H9 (cell line): ENCODE data around the gene TMC1. TPM values are rescaled to one million over a fixed set of nuclear protein-coding genes. Genes with fewer than 3 reads are reported as not detected.
"Not testable (repeated sequence)": the region's sequence is repeated elsewhere in the genome, so short reads cannot be mapped to it uniquely, and the experiment has no call there.

ENCODE experiments used
- DNase-seq: peaks from one replicate; pipeline ENCODE4 v3.0.0-alpha.2; 2017
- H2AFZ ChIP-seq: one replicate; pipeline ENCODE4 v1.6.1; 2013; ENCODE audit warnings: mild to moderate bottlenecking, low read length, control low read depth, moderate library complexity
- H2AK5ac ChIP-seq: 2 replicates; pipeline ENCODE4 v1.6.1; 2013; ENCODE audit warnings: low read length, control low read depth, mixed read lengths; ENCODE audit not compliant: insufficient read length
- H2BK120ac ChIP-seq: one replicate; pipeline ENCODE4 v1.6.1; 2013; ENCODE audit warnings: low read depth, mild to moderate bottlenecking, low read length, control low read depth, inconsistent platforms; ENCODE audit not compliant: poor library complexity, severe bottlenecking
- H2BK12ac ChIP-seq: 2 replicates; pipeline ENCODE4 v1.6.1; 2013; ENCODE audit warnings: low read length, control low read depth, mixed read lengths, low read depth; ENCODE audit not compliant: insufficient read length
- H2BK15ac ChIP-seq: 2 replicates; pipeline ENCODE4 v1.6.1; 2013; ENCODE audit warnings: low read depth, low read length, control low read depth
- H2BK20ac ChIP-seq: one replicate; pipeline ENCODE4 v1.6.1; 2013; ENCODE audit warnings: low read depth, mild to moderate bottlenecking, low read length, control low read depth, inconsistent platforms; ENCODE audit not compliant: poor library complexity, severe bottlenecking
- H2BK5ac ChIP-seq: 2 replicates; pipeline ENCODE4 v1.6.1; 2013; ENCODE audit warnings: low read length, control low read depth, mixed read lengths; ENCODE audit not compliant: insufficient read length
- H3K14ac ChIP-seq: 2 replicates; pipeline ENCODE4 v1.6.1; 2013; ENCODE audit warnings: low read length, control low read depth; ENCODE audit not compliant: insufficient read depth
- H3K18ac ChIP-seq: 2 replicates; pipeline ENCODE4 v1.6.1; 2013; ENCODE audit warnings: low read depth, mild to moderate bottlenecking, mixed read lengths, low read length, control low read depth; ENCODE audit not compliant: insufficient read length
- H3K23ac ChIP-seq: 2 replicates; pipeline ENCODE4 v1.6.1; 2013; ENCODE audit warnings: low read length, control low read depth, mixed read lengths, low read depth; ENCODE audit not compliant: insufficient read length
- H3K23me2 ChIP-seq: 2 replicates; pipeline ENCODE4 v1.6.1; 2013; ENCODE audit warnings: low read depth, mild to moderate bottlenecking, mixed read lengths, low read length, control low read depth; ENCODE audit not compliant: insufficient read length, poor library complexity, severe bottlenecking
- H3K27ac ChIP-seq: 2 replicates; pipeline ENCODE4 v1.5.1; 2013; ENCODE audit warnings: low read length, control low read depth, mixed read lengths, low read depth; ENCODE audit not compliant: insufficient read length
- H3K27me3 ChIP-seq: 2 replicates; pipeline ENCODE4 v1.6.1; 2013; ENCODE audit warnings: low read length, control low read depth, inconsistent platforms; ENCODE audit not compliant: insufficient read depth
- H3K4ac ChIP-seq: 2 replicates; pipeline ENCODE4 v1.6.1; 2013; ENCODE audit warnings: low read depth, mild to moderate bottlenecking, control low read depth, inconsistent platforms, low read length, moderate library complexity
- H3K4me1 ChIP-seq: 2 replicates; pipeline ENCODE4 v1.6.1; 2013; ENCODE audit warnings: low read length, control low read depth, inconsistent platforms; ENCODE audit not compliant: insufficient read depth
- H3K4me2 ChIP-seq: 2 replicates; pipeline ENCODE4 v1.6.1; 2013; ENCODE audit warnings: low read length, control low read depth, mixed read lengths; ENCODE audit not compliant: insufficient read length, insufficient read depth
- H3K56ac ChIP-seq: 2 replicates; pipeline ENCODE4 v1.6.1; 2013; ENCODE audit warnings: low read depth, mild to moderate bottlenecking, mixed read lengths, low read length, control low read depth; ENCODE audit not compliant: insufficient read length
- H3K79me1 ChIP-seq: 2 replicates; pipeline ENCODE4 v1.6.1; 2013; ENCODE audit warnings: low read depth, mild to moderate bottlenecking, moderate library complexity, low read length, control low read depth, inconsistent platforms; ENCODE audit not compliant: insufficient read depth, poor library complexity, severe bottlenecking
- H3K79me2 ChIP-seq: 2 replicates; pipeline ENCODE4 v1.6.1; 2013; ENCODE audit warnings: low read length, control low read depth, inconsistent platforms; ENCODE audit not compliant: insufficient read depth
- H3K9ac ChIP-seq: 2 replicates; pipeline ENCODE4 v1.6.1; 2013; ENCODE audit warnings: low read length, control low read depth, mixed read lengths; ENCODE audit not compliant: insufficient read length; ENCODE audit errors: extremely low read depth
- H3K9me3 ChIP-seq: one replicate; pipeline ENCODE4 v1.6.1; 2013; ENCODE audit warnings: low read depth, low read length, inconsistent platforms; ENCODE audit not compliant: control insufficient read depth
- H3T11ph ChIP-seq: one replicate; pipeline ENCODE4 v1.6.1; 2013; ENCODE audit warnings: mild to moderate bottlenecking, low read length, control low read depth, inconsistent platforms
- H4K20me1 ChIP-seq: one replicate; pipeline ENCODE4 v1.6.1; 2013; ENCODE audit not compliant: control insufficient read depth, insufficient read length, insufficient read depth
- H4K5ac ChIP-seq: 2 replicates; pipeline ENCODE4 v1.6.1; 2013; ENCODE audit warnings: low read depth, mild to moderate bottlenecking, mixed read lengths, low read length, control low read depth; ENCODE audit not compliant: insufficient read length
- H4K8ac ChIP-seq: replicated peaks from 2 replicates; pipeline ENCODE4 v1.6.1; 2013; ENCODE audit warnings: low read length, control low read depth, mixed read lengths, low read depth; ENCODE audit not compliant: insufficient read length
- H4K91ac ChIP-seq: 2 replicates; pipeline ENCODE4 v1.6.1; 2013; ENCODE audit warnings: low read depth, mild to moderate bottlenecking, moderate library complexity, mixed read lengths, low read length, control low read depth; ENCODE audit not compliant: insufficient read length
- H3K27ac Mint-ChIP-seq, 3 experiments: 2 replicates in 2 of 3; 3 replicates in 1 of 3; pipeline ENCODE4 v1.8.0; 2020 to 2021; ENCODE audit warnings: mixed read lengths in 3 of 3, mild to moderate bottlenecking in 1 of 3, moderate library complexity in 1 of 3
- H3K27me3 Mint-ChIP-seq: 2 replicates; pipeline ENCODE4 v1.8.0; 2021; ENCODE audit warnings: low read depth, mild to moderate bottlenecking, moderate library complexity, mixed read lengths
- H3K36me3 Mint-ChIP-seq, 3 experiments: 2 replicates in 2 of 3; 3 replicates in 1 of 3; pipeline ENCODE4 v1.8.0; 2020 to 2021; ENCODE audit warnings: low read depth in 3 of 3, mixed read lengths in 3 of 3; ENCODE audit not compliant: insufficient read depth in 1 of 3
- H3K4me1 Mint-ChIP-seq, 2 experiments: 2 replicates each; pipeline ENCODE4 v1.8.0; 2020; ENCODE audit warnings: mixed read lengths in 2 of 2
- H3K4me3 Mint-ChIP-seq, 2 experiments: 2 replicates in 1 of 2; 3 replicates in 1 of 2; pipeline ENCODE4 v1.8.0; 2020 to 2021; ENCODE audit warnings: mild to moderate bottlenecking in 2 of 2, mixed read lengths in 2 of 2, moderate library complexity in 1 of 2
- H3K9me3 Mint-ChIP-seq, 2 experiments: 2 replicates in 1 of 2; 3 replicates in 1 of 2; pipeline ENCODE4 v1.8.0; 2020; ENCODE audit warnings: mild to moderate bottlenecking in 2 of 2, mixed read lengths in 2 of 2, moderate library complexity in 1 of 2
- WGBS: extraction: QIAGEN DNeasy Blood & Tissue Kit; methylation state at CpG from one replicate; pipeline ENCODE4 v1.1.7; 2013; ENCODE audit warnings: missing lambda C conversion rate, low lambda C conversion rate, mixed read lengths; ENCODE audit not compliant: insufficient read length; ENCODE audit errors: extremely low coverage; 5-methylcytosine and 5-hydroxymethylcytosine counted together
- total RNA-seq: library from RNA; stranded (reverse); gene quantifications from 2 replicates; pipeline ENCODE4 v1.2.1, GENCODE V29; 2021
- TF ChIP-seq, protein P1 (sequence below): fragments of 200-600 bp; sonication (generic); conservative IDR thresholded peaks from 3 replicates; pipeline ENCODE4 v1.8.0; 2021; ENCODE audit warnings: antibody characterized with exemption, mild to moderate bottlenecking

Gene TMC1
- total RNA-seq, 1 experiment from 2014 or later, result 2.4 TPM

DNA sequence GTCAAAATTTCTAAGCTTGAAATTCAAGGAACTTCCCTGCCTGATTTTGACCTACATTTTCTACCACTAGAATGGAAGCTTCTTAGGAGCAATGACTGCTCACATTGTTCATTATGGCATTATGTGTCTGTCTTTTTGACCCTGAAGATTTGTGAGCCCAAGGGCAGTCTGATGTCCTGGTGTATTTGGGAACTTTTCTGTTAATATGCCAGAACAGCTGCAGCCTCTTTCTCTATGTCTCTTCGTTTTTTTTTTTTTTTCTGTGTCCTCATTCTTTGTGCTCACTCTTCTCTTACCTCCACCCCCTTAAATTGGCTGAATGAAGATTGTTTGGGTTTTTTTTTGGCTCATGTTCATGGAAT is 34.8 kb upstream of the TMC1 start:
- WGBS, result no CpG with 5 or more reads among the region's 1 CpG
- DNase-seq, result no peak
- TF ChIP-seq, protein P1, sequence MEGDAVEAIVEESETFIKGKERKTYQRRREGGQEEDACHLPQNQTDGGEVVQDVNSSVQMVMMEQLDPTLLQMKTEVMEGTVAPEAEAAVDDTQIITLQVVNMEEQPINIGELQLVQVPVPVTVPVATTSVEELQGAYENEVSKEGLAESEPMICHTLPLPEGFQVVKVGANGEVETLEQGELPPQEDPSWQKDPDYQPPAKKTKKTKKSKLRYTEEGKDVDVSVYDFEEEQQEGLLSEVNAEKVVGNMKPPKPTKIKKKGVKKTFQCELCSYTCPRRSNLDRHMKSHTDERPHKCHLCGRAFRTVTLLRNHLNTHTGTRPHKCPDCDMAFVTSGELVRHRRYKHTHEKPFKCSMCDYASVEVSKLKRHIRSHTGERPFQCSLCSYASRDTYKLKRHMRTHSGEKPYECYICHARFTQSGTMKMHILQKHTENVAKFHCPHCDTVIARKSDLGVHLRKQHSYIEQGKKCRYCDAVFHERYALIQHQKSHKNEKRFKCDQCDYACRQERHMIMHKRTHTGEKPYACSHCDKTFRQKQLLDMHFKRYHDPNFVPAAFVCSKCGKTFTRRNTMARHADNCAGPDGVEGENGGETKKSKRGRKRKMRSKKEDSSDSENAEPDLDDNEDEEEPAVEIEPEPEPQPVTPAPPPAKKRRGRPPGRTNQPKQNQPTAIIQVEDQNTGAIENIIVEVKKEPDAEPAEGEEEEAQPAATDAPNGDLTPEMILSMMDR, result no peak
- Histone ChIP-seq H3K23ac (no peak overlapping the region), H3K9ac (no peak overlapping the region), H2BK5ac (no peak overlapping the region), H2BK15ac (no peak overlapping the region), H2AK5ac (no peak overlapping the region), H4K20me1 (no peaks in the 10 kb centered on the region), H3T11ph (no peak overlapping the region), H2BK20ac (no peak overlapping the region), H2BK120ac (no peak overlapping the region), H3K27ac (no peak overlapping the region), H3K9me3 (no peaks in the 10 kb centered on the region), H4K8ac (no peak overlapping the region), H3K79me1 (no peaks in the 10 kb centered on the region), H2BK12ac (no peak overlapping the region), H2AFZ (no peak overlapping the region), H3K14ac (no peak overlapping the region), H4K91ac (no peak overlapping the region), H3K4me1 (no peaks in the 10 kb centered on the region), H3K18ac (no peak overlapping the region), H3K56ac (no peak overlapping the region), H3K79me2 (no peaks in the 10 kb centered on the region), H3K4me2 (no peak overlapping the region), H4K5ac (no peak overlapping the region), H3K23me2 (no peaks in the 10 kb centered on the region), H3K4ac (no peak overlapping the region), H3K27me3 (no peaks in the 10 kb centered on the region)
- Mint-ChIP-seq H3K4me3 (no peak overlapping the region), H3K27me3 (no peaks in the 10 kb centered on the region), H3K4me1 (peaks cover 14 to 18% of the 10 kb centered on the region in 2 experiments), H3K27ac (no peak overlapping the region), H3K36me3 (no peaks in the 10 kb centered on the region), H3K9me3 (no peaks in the 10 kb centered on the region)

DNA sequence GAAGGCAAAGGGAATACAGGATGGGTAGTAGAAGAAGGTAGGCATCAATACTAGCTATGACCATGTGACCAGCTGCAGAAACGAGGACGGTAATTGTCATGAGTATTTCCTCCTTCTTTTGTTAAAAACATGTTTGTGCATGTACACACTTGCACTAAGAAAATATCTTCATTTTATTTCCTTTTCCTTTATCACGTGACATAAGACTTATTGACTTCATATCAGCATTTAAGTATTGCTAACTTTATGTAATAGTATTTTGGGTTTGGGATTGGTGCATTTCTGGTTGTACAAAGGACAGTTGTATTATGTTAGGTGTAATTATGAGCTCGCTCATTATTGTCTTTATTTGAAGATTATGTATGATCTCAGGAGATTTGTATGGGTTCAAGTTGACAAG is 33.7 kb upstream of the TMC1 start:
- H3T11ph ChIP-seq, H3K27ac Mint-ChIP-seq, H4K5ac ChIP-seq, H3K23me2 ChIP-seq, H3K27ac ChIP-seq, H2BK20ac ChIP-seq, H3K9me3 Mint-ChIP-seq, H2AK5ac ChIP-seq, H3K23ac ChIP-seq, H3K9me3 ChIP-seq, H4K91ac ChIP-seq, DNase-seq, H3K36me3 Mint-ChIP-seq, H3K4me1 ChIP-seq, H2BK120ac ChIP-seq, H3K18ac ChIP-seq, H3K14ac ChIP-seq, H4K8ac ChIP-seq, H4K20me1 ChIP-seq, H2AFZ ChIP-seq, H3K56ac ChIP-seq, H3K79me1 ChIP-seq, H2BK12ac ChIP-seq, H2BK15ac ChIP-seq, H3K4ac ChIP-seq, H3K27me3 Mint-ChIP-seq, H2BK5ac ChIP-seq, H3K9ac ChIP-seq, H3K79me2 ChIP-seq, H3K4me3 Mint-ChIP-seq, H3K4me2 ChIP-seq, H3K27me3 ChIP-seq: not testable (repeated sequence)
- peaks cover 14 to 21% of the 10 kb centered on the region in 2 experiments for H3K4me1 Mint-ChIP-seq
- WGBS, result no CpG with 5 or more reads among the region's 4 CpGs
